ENCODE measurements around the gene FAM53A.

GRCh38 chr4:1633993-1634392, 50.1 kb downstream of the FAM53A start:
- no peak for TF ChIP-seq MXI1 (IDR thresholded peaks at IDR 0.05; ENCODE audit: low read depth, low read length)
- TF ChIP-seq NR2C2 (IDR thresholded peaks at IDR 0.05; ENCODE audit: borderline replicate concordance, control insufficient read depth, insufficient read length, low read depth) = no peak
- TF ChIP-seq EZH2 (IDR thresholded peaks at IDR 0.05; ENCODE audit: borderline replicate concordance, control insufficient read depth, low read depth, low read length) = no peak
- no peak for TF ChIP-seq HDAC2 (IDR thresholded peaks at IDR 0.05)
- TF ChIP-seq POLR2AphosphoS5 (IDR thresholded peaks at IDR 0.05; ENCODE audit: low read length) = no peak
- TF ChIP-seq CBX5 (IDR thresholded peaks at IDR 0.05; ENCODE audit: low read depth) = no peak
- TF ChIP-seq BCLAF1 (IDR thresholded peaks at IDR 0.05) = no peak
- TF ChIP-seq EGR1 (IDR thresholded peaks at IDR 0.05; ENCODE audit: borderline replicate concordance in 1 of 2, low read depth in 2 of 2, low read length in 2 of 2) = no peak
- no peak for TF ChIP-seq CTCF (IDR thresholded peaks at IDR 0.05 in 2 of 3, conservative IDR thresholded peaks at IDR 0.05 in 1 of 3; ENCODE audit: control insufficient read depth in 2 of 3, extremely low read depth in 1 of 3, insufficient read depth in 1 of 3, low read depth in 3 of 3, low read length in 3 of 3)
- no peak for TF ChIP-seq SMC3 (IDR thresholded peaks at IDR 0.05; ENCODE audit: borderline replicate concordance, low read length)
- TF ChIP-seq RFX5 (IDR thresholded peaks at IDR 0.05; ENCODE audit: low read depth, low read length) = no peak
- no peak for TF ChIP-seq TAF1 (IDR thresholded peaks at IDR 0.05; ENCODE audit: borderline replicate concordance, low read depth, low read length)

Data from GM12878 (cell line).